ENCODE results near the gene DPF1. TPM values are rescaled to one million over a fixed set of nuclear protein-coding genes. Genes with fewer than 3 reads are reported as not detected.

DPF1 gene
- total RNA-seq, 4 donors from 2014 or later, result 0.44 to 2.5 TPM; not detected in 2

GRCh38 chr19:38253788-38254187, 29.8 kb upstream of the DPF1 start:
- no peaks in the 10 kb centered on the region for H3K36me3 ChIP-seq
- H3K27ac ChIP-seq, result peak overlapping the region; percentile 61 to 92 (median 84)
- H3K27me3 ChIP-seq, result peaks cover 0 to 25% (median 0%) of the 10 kb centered on the region in 4 donors
- peak overlapping the region in 3 of 4 donors; percentile 34 to 69 (median 52) for H3K4me3 ChIP-seq
- WGBS, 2 donors, result 70 to 75% methylated on average over 2 of the region's 5 CpGs
- peaks cover 9 to 55% (median 20%) of the 10 kb centered on the region in 3 donors for H3K4me1 ChIP-seq
- no peak for TF ChIP-seq POLR2A (IDR thresholded peaks at IDR 0.05)
- no peak for TF ChIP-seq CTCF (IDR thresholded peaks at IDR 0.05)
- DNase-seq, result no peak
- intact Hi-C loops (cut with DNase I), result loop anchor here (5.0 kb wide), 1 partner anchor 74 kb away; no protein-coding TSS in a partner anchor
- H3K9me3 ChIP-seq, result no peaks in the 10 kb centered on the region

DNA sequence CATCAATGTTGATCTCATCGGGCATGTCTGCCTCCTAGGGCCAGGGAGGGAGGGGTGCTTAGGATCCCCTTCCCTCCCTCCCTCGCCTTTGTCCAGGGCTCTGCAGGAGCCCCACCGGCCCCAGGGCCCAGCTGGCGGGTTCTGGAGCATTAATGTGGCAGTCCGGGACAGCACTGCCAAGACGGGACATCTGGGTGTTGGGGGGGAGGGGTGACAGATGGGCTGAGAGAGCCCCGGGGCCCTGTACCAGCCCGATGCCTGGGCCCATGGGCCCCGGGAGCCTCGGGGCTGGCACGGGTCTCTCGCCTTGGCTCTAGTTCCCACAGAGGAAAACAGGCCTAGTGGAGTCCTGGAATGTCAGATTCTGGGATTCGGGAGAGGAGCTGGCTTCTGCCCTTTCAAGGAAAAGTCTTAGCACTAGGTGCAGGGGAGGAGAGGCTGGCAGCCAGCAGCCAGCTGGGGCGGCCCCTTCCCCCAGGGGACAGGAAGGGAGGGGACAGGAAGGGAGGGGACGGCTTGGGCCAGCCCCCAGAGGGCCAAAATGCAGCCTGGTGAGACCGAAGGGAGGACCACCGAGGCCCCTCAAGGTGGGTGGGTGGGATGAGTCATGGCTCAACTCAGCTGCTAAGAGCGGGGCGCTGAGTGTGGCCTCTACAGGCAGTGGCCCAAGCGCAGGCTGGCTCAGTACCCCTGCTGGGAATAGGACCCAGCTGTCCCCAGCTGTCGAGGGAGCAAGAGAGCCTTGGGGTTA, 29.1 kb upstream of the DPF1 start:
- H3K27ac ChIP-seq, result peak overlapping the region; percentile 61 to 92 (median 84)
- no peaks in the 10 kb centered on the region for H3K9me3 ChIP-seq
- intact Hi-C loops (cut with DNase I), result loop anchor here (5.0 kb wide), 1 partner anchor 74 kb away; no protein-coding TSS in a partner anchor
- peak overlapping the region; percentile 13 to 69 (median 43) for H3K4me3 ChIP-seq
- WGBS, 2 donors, result 33 to 42% methylated on average over 3 to 13 of the region's 21 CpGs
- no peak for DNase-seq
- TF ChIP-seq CTCF (IDR thresholded peaks at IDR 0.05), result no peak
- peak in 1 of 4 donors; percentile 32 for TF ChIP-seq POLR2A (IDR thresholded peaks at IDR 0.05)
- no peaks in the 10 kb centered on the region for H3K36me3 ChIP-seq
- H3K4me1 ChIP-seq, result peaks cover 9 to 60% (median 20%) of the 10 kb centered on the region in 3 donors
- H3K27me3 ChIP-seq, result peaks cover 0 to 25% (median 0%) of the 10 kb centered on the region in 4 donors

- Histone ChIP-seq H3K9me3 (no peaks in the 10 kb centered on the region), H3K4me3 (peak overlapping the region; percentile 13 to 69 (median 43)), H3K36me3 (no peaks in the 10 kb centered on the region), H3K27ac (peak overlapping the region; percentile 61 to 92 (median 84)), H3K27me3 (peaks cover 0 to 24% (median 0%) of the 10 kb centered on the region in 4 donors), H3K4me1 (peaks cover 9 to 67% (median 20%) of the 10 kb centered on the region in 3 donors)
- WGBS, 2 donors, result 68 to 86% methylated on average over 5 of the region's 5 CpGs
- intact Hi-C loops (cut with DNase I), result loop anchor here (5.0 kb wide), 1 partner anchor 75 kb away; no protein-coding TSS in a partner anchor
- TF ChIP-seq CTCF (IDR thresholded peaks at IDR 0.05) (no peak), POLR2A (IDR thresholded peaks at IDR 0.05) (no peak)
- no peak for DNase-seq
Observed at GRCh38 chr19:38252385-38252784, 28.4 kb upstream of the DPF1 start.

DNA sequence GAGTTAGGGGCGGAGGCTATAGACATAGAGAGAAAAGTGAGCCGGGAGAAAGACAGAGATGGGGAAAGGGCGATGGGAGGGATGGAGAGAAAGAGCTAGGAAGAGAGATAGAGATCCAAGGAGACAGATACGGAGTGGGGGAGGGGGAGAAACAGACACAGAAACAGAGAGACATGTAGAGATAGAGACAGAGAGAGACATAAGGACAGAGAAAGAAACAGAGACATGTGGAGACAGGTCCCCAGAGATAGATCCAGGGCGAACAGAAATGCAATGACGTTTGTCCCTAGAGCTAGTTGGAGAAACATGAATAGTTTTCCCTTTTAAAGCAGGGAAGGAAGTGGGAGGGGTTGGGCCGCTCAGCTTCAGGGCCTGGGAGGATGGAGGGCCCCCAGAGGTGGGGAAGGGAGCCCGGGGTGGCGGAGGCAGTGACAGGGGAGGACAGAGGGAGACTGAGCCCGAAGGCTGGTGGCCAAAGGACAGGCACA, 27.6 kb upstream of the DPF1 start:
- H3K4me3 ChIP-seq, result peak overlapping the region; percentile 13 to 69 (median 43)

More for the DNA sequence above, 27.6 kb upstream of the DPF1 start:
- no peaks in the 10 kb centered on the region for H3K9me3 ChIP-seq
- H3K4me1 ChIP-seq, result peaks cover 5 to 67% (median 20%) of the 10 kb centered on the region in 3 donors
- no peak for DNase-seq
- peaks cover 0 to 16% (median 0%) of the 10 kb centered on the region in 4 donors for H3K27me3 ChIP-seq
- peak overlapping the region; percentile 61 to 92 (median 84) for H3K27ac ChIP-seq
- H3K36me3 ChIP-seq, result no peaks in the 10 kb centered on the region
- intact Hi-C loops (cut with DNase I), result loop anchor here (5.0 kb wide), 1 partner anchor 76 kb away; no protein-coding TSS in a partner anchor
- TF ChIP-seq CTCF (IDR thresholded peaks at IDR 0.05) (no peak), POLR2A (IDR thresholded peaks at IDR 0.05) (peak in 1 of 4 donors; percentile 12)
- WGBS, 2 donors, result 5 to 11% methylated on average over 9 to 10 of the region's 10 CpGs

All from esophagus squamous epithelium (tissue), 5 donors.